PC-3 (cell line): ENCODE data around the gene TNNT1. TPM values are rescaled to one million over a fixed set of nuclear protein-coding genes. Genes with fewer than 3 reads are reported as not detected.

ENCODE experiments used
- ATAC-seq: fragments of 200-7000 bp; cut with Tn5 transposase; 2 replicates; pipeline ENCODE4 v1.9.1; 2020; ENCODE audit warnings: mild to moderate bottlenecking, moderate library complexity
- BruUV-seq: library from RNA; stranded (reverse); fragments of 400-500 nt; replicated peaks from 2 replicates; lab custom pipeline; 2021; lab: Mats Ljungman, UMichigan
- CTCF ChIA-PET: fragments of 300-600 bp; sonication (Branson Sonifier 250); formaldehyde crosslinking; loops from one replicate; lab custom pipeline; 2022; ENCODE audit warnings: antibody characterized with exemption; lab: Charles Lee
- POLR2A ChIA-PET: fragments of 300-600 bp; sonication (Branson Sonifier 250); formaldehyde crosslinking; loops from one replicate; lab custom pipeline; 2022; ENCODE audit warnings: antibody characterized with exemption; ENCODE audit not compliant: unreplicated experiment; lab: Charles Lee
- DNase-seq: peaks from one replicate; pipeline ENCODE4 v3.0.0-alpha.2; 2015
- H2AFZ ChIP-seq: fragments of 300-600 bp; sonication (generic); 2 replicates; pipeline ENCODE4 v1.6.0; 2016; ENCODE audit warnings: antibody characterized with exemption, low read length
- H3F3A ChIP-seq: fragments of 300-600 bp; sonication (generic); one replicate; pipeline ENCODE4 v1.6.0; 2017; ENCODE audit warnings: antibody characterized with exemption, low read length, control low read depth, mild to moderate bottlenecking; ENCODE audit not compliant: unreplicated experiment
- H3K27ac ChIP-seq: fragments of 300-600 bp; sonication (generic); 2 replicates; pipeline ENCODE4 v1.5.1; 2016; ENCODE audit warnings: mild to moderate bottlenecking, low read length
- H3K27me3 ChIP-seq: fragments of 300-600 bp; sonication (generic); 2 replicates; pipeline ENCODE4 v1.6.1; 2016; ENCODE audit warnings: low read length, mixed read lengths
- H3K36me3 ChIP-seq: fragments of 300-600 bp; sonication (generic); 2 replicates; pipeline ENCODE4 v1.6.1; 2016; ENCODE audit warnings: low read depth, mixed run types, low read length, mixed read lengths
- H3K4me1 ChIP-seq: fragments of 300-600 bp; sonication (generic); 2 replicates; pipeline ENCODE4 v1.5.1; 2016; ENCODE audit warnings: low read length; ENCODE audit not compliant: insufficient read depth
- H3K4me2 ChIP-seq: fragments of 300-600 bp; sonication (generic); 2 replicates; pipeline ENCODE4 v1.6.0; 2016; ENCODE audit warnings: low read length
- H3K4me3 ChIP-seq: fragments of 300-600 bp; sonication (generic); 2 replicates; pipeline ENCODE4 v1.5.1; 2016; ENCODE audit warnings: mild to moderate bottlenecking, low read length, mixed read lengths
- H3K79me2 ChIP-seq: fragments of 300-600 bp; sonication (generic); 2 replicates; pipeline ENCODE4 v1.6.1; 2017; ENCODE audit warnings: low read length, mixed read lengths
- H3K9ac ChIP-seq: fragments of 300-600 bp; sonication (generic); 2 replicates; pipeline ENCODE4 v1.6.0; 2016; ENCODE audit warnings: mild to moderate bottlenecking, low read length
- H3K9me2 ChIP-seq: fragments of 300-600 bp; sonication (generic); replicated peaks from 2 replicates; pipeline ENCODE4 v1.6.1; 2016; ENCODE audit warnings: mixed run types, low read length, mixed read lengths
- H3K9me3 ChIP-seq: fragments of 300-600 bp; sonication (generic); 2 replicates; pipeline ENCODE4 v1.6.1; 2016; ENCODE audit warnings: low read length, mixed read lengths
- H4K20me1 ChIP-seq: fragments of 300-600 bp; sonication (generic); 2 replicates; pipeline ENCODE4 v1.6.1; 2016; ENCODE audit warnings: low read length, mixed read lengths
- EZH2 ChIP-seq: fragments of 300-600 bp; sonication (generic); IDR thresholded peaks from one replicate; pipeline ENCODE4 v1.6.1; 2017; ENCODE audit warnings: antibody characterized with exemption, mild to moderate bottlenecking, low read length; ENCODE audit not compliant: unreplicated experiment
- EZH2phosphoT487 ChIP-seq: fragments of 300-600 bp; sonication (generic); IDR thresholded peaks from 2 replicates; pipeline ENCODE4 v1.6.1; 2018; ENCODE audit warnings: mild to moderate bottlenecking, antibody characterized with exemption, low read length, borderline replicate concordance
- intact Hi-C: fragments of 100-400 bp; cut with micrococcal nuclease; formaldehyde crosslinking; loops from 2 replicates; pipeline ENCODE4 v1.9.0; 2023
- total RNA-seq: library from RNA; depleted of rRNA; stranded (reverse); fragments of >200 nt; gene quantifications from 2 replicates; pipeline ENCODE4 v1.2.3, GENCODE V29; 2014
- TF ChIP-seq, protein P1 (sequence below): fragments of 300-600 bp; sonication (generic); conservative IDR thresholded peaks from 2 replicates; pipeline ENCODE4 v1.5.1; 2017; ENCODE audit warnings: antibody characterized with exemption, low read depth, mild to moderate bottlenecking, low read length

The TNNT1 gene
- total RNA-seq, 1 experiment from 2014 or later: 266 TPM

DNA sequence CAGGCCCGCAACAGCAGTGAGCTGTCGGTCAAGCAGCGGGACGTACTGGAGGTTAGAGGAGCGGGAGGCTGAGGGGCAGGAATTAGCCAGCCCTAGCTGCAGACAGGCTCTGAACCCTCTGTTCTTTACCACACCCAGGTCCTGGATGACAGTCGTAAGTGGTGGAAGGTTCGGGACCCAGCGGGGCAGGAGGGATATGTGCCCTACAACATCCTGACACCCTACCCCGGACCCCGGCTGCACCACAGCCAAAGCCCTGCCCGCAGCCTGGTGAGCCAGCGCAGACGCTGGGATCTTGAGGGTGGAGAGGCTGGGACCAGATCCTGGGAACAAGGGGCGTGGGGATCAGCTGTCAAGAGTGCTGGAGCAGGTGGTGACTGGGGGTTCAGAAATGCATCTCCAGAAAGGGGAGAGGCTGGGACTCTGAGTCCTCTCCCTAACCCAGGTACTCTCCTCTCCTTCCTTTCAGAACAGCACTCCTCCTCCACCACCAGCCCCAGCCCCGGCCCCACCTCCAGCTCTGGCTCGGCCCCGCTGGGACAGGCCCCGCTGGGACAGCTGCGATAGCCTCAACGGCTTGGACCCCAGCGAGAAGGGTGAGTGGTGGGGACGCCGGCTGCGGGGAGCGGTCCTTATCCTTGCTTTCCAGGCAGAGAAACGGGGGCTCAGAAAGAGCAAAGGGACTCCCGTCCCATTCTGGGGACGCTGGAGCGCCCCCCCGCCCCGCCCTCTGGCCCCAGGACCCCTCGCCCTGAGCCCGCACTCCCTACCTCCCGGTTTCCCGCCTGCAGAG, 62.9 kb downstream of the TNNT1 start:
- TF ChIP-seq, protein P1, sequence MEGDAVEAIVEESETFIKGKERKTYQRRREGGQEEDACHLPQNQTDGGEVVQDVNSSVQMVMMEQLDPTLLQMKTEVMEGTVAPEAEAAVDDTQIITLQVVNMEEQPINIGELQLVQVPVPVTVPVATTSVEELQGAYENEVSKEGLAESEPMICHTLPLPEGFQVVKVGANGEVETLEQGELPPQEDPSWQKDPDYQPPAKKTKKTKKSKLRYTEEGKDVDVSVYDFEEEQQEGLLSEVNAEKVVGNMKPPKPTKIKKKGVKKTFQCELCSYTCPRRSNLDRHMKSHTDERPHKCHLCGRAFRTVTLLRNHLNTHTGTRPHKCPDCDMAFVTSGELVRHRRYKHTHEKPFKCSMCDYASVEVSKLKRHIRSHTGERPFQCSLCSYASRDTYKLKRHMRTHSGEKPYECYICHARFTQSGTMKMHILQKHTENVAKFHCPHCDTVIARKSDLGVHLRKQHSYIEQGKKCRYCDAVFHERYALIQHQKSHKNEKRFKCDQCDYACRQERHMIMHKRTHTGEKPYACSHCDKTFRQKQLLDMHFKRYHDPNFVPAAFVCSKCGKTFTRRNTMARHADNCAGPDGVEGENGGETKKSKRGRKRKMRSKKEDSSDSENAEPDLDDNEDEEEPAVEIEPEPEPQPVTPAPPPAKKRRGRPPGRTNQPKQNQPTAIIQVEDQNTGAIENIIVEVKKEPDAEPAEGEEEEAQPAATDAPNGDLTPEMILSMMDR: no peak
- TF ChIP-seq EZH2phosphoT487: no peak
- no peak overlapping the region for H3K9ac ChIP-seq
- DNase-seq: no peak
- intact Hi-C loops: no loop called here
- no TSS peak for BruUV-seq
- no peak for ATAC-seq
- POLR2A ChIA-PET: no interaction called here
- H3K9me2 ChIP-seq: no peaks in the 10 kb centered on the region
- no peaks in the 10 kb centered on the region for H3F3A ChIP-seq
- no peak overlapping the region for H3K4me2 ChIP-seq
- no peak overlapping the region for H3K4me3 ChIP-seq
- no peaks in the 10 kb centered on the region for H3K27me3 ChIP-seq
- CTCF ChIA-PET: no interaction called here
- H3K9me3 ChIP-seq: no peaks in the 10 kb centered on the region
- H2AFZ ChIP-seq: no peak overlapping the region
- no peaks in the 10 kb centered on the region for H4K20me1 ChIP-seq
- no peak overlapping the region for H3K27ac ChIP-seq
- H3K4me1 ChIP-seq: no peaks in the 10 kb centered on the region
- no peaks in the 10 kb centered on the region for H3K79me2 ChIP-seq
- peaks cover 14% of the 10 kb centered on the region for H3K36me3 ChIP-seq

DNA sequence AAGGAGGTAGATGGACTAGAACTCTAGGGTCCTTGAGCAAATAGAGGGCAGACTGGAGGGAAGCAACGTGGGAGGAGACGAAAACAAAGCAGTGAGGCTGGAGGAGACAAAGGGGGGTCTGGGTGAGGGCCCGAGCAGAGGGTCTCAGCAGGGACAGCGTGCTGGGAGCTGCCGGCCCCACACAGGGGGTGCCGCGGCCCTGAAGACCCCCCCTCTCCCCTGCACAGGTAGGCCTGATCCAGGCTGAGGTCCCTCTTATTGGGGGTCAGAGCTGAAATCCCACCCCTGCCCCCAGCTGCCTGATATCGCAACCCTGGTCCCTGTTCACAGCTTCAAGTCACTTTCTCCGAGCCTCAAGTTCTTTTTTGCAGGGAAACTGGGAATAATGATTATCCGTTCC, 64.6 kb downstream of the TNNT1 start:
- no TSS peak for BruUV-seq
- Histone ChIP-seq H3K79me2 (no peaks in the 10 kb centered on the region), H3K9ac (no peak overlapping the region), H3K9me2 (no peaks in the 10 kb centered on the region), H3K9me3 (no peaks in the 10 kb centered on the region), H3K4me2 (no peak overlapping the region), H3K27ac (no peak overlapping the region), H3K4me1 (no peaks in the 10 kb centered on the region), H2AFZ (no peak overlapping the region), H3F3A (no peaks in the 10 kb centered on the region), H3K27me3 (no peaks in the 10 kb centered on the region), H3K4me3 (no peak overlapping the region), H3K36me3 (peaks cover 12% of the 10 kb centered on the region), H4K20me1 (no peaks in the 10 kb centered on the region)
- CTCF ChIA-PET: no interaction called here
- TF ChIP-seq, protein P1: no peak
- TF ChIP-seq EZH2 (no peak), EZH2phosphoT487 (no peak)
- POLR2A ChIA-PET: no interaction called here
- DNase-seq (no peak), ATAC-seq (no peak)
- intact Hi-C loops: no loop called here

DNA sequence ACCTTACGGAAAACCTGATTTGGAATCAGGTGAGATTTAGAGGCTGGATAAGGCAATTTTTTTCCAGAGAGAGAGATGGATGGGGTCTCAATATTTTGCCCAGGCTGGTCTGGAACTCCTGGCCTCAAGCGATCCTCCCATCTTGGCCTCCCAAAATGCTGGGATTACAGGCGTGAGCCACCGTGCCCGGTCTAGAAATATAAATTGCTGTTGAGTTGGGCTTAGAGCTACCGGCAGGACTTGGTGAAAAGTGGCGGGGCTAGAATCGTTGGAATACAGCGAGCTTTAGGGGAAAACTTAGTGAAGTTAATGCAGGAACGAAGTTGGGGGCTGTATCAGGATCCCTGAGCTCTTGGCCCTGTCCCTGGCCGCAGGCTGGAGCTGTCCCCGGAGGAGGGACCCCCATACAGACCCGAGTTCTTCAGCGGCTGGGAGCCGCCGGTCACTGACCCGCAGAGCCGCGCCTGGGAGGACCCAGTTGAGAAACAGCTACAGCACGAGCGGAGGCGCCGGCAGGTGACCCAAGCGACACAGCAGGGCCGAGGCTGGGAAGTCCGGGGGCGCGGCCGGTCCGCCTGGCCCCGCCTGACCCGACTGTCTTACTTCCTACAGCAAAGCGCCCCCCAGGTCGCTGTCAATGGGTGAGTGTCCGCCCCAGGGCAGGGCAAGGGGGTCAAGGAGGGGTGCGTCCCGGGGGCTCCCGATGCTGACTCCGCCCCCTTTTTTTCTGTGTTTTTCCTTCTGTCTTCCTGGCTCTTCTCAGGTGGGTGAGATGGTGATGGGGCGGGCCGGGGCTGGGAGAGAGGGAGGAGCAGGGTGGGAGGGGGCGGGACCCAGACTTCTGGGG, 65.8 kb downstream of the TNNT1 start:
- Histone ChIP-seq H2AFZ (no peak overlapping the region), H3K27ac (no peak overlapping the region), H3F3A (no peaks in the 10 kb centered on the region), H3K9me3 (no peaks in the 10 kb centered on the region), H3K9ac (no peak overlapping the region), H3K4me1 (no peaks in the 10 kb centered on the region), H4K20me1 (no peaks in the 10 kb centered on the region), H3K9me2 (no peaks in the 10 kb centered on the region), H3K4me2 (no peak overlapping the region), H3K79me2 (no peaks in the 10 kb centered on the region), H3K27me3 (no peaks in the 10 kb centered on the region), H3K36me3 (peaks cover 12% of the 10 kb centered on the region), H3K4me3 (no peak overlapping the region)
- ATAC-seq (no peak), DNase-seq (no peak)
- POLR2A ChIA-PET: no interaction called here
- CTCF ChIA-PET: no interaction called here
- intact Hi-C loops: no loop called here
- BruUV-seq: no TSS peak
- TF ChIP-seq EZH2phosphoT487: no peak
- TF ChIP-seq, protein P1: no peak
- TF ChIP-seq EZH2: no peak
